GM12865 (cell line): ENCODE measurements around the gene C4orf17.

Source experiments
- DNase-seq: peaks from one replicate; pipeline ENCODE4 v3.0.0; 2010; ENCODE audit warnings: low read depth
- H3K4me3 ChIP-seq: 2 replicates; pipeline ENCODE4 v1.5.1; 2011; ENCODE audit warnings: mild to moderate bottlenecking, low read depth, low read length, control low read depth
- TF ChIP-seq, protein P1 (sequence below): IDR thresholded peaks from 2 replicates; pipeline ENCODE4 v1.5.1; 2011; ENCODE audit warnings: low read length, control low read depth, low read depth, inconsistent platforms; ENCODE audit not compliant: insufficient read depth; ENCODE audit errors: missing control alignments

The C4orf17 gene

GRCh38 chr4:99510721-99511120 lies at the start of gene C4orf17:
C4orf17 (plus strand) TSS chr4:99511021; CDS start chr4:99513082, 2,061 bp downstream.
- no peak within 1 kb of the TSS for H3K4me3 ChIP-seq
- TF ChIP-seq, protein P1, sequence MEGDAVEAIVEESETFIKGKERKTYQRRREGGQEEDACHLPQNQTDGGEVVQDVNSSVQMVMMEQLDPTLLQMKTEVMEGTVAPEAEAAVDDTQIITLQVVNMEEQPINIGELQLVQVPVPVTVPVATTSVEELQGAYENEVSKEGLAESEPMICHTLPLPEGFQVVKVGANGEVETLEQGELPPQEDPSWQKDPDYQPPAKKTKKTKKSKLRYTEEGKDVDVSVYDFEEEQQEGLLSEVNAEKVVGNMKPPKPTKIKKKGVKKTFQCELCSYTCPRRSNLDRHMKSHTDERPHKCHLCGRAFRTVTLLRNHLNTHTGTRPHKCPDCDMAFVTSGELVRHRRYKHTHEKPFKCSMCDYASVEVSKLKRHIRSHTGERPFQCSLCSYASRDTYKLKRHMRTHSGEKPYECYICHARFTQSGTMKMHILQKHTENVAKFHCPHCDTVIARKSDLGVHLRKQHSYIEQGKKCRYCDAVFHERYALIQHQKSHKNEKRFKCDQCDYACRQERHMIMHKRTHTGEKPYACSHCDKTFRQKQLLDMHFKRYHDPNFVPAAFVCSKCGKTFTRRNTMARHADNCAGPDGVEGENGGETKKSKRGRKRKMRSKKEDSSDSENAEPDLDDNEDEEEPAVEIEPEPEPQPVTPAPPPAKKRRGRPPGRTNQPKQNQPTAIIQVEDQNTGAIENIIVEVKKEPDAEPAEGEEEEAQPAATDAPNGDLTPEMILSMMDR, result no peak
- no peak for DNase-seq

- DNase-seq, result no peak
- TF ChIP-seq, protein P1, result no peak
- no peak overlapping the region for H3K4me3 ChIP-seq
Observed at GRCh38 chr4:99461623-99462401, 49.0 kb upstream of the C4orf17 start.

GRCh38 chr4:99462875-99463464 lies 47.9 kb upstream of the C4orf17 start:
- DNase-seq, result peak; percentile 66

DNA sequence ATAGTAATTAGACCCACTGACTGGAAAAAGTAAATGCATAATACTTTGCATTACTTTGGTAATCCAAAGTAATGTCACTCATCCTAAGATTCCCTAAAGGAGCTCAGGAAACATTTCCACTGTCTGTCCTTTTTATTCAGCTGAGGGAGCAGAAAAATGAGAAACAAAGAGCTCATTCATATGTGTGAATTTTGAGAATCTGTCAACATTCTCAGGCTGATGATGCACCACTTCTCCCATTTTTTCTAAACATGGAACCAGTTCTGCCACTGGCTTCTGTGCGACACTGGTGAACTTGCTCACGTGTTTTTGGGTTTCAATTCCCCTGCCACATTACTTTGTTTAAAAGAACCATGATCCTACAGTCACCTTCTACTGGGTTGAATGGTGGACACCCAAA lies 47.3 kb upstream of the C4orf17 start:
- DNase-seq, result no peak
- no peak overlapping the region for H3K4me3 ChIP-seq
- TF ChIP-seq, protein P1, result no peak

More at GRCh38 chr4:99462875-99463464, 47.9 kb upstream of the C4orf17 start:
- no peak overlapping the region for H3K4me3 ChIP-seq
- TF ChIP-seq, protein P1, result peak; percentile 64

DNA sequence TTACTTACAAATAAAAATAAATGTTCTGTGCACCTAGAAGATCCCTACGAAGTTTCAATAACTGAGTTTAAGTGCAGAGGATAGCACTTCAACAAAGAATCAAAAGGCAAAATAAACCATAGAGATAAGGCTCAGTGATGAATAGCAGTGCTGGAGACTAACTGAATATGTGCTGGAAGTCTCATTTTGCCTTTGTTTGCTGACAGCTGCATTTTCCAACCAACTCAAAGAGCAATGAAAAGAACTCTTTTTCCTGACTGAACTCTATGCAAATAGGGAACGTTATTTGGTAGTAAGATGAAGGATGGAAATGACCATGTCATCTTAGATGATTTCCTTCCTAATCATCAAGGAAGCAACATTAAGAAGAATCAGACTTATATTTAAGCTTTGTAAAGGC lies 42.9 kb upstream of the C4orf17 start:
- no peak for DNase-seq
- TF ChIP-seq, protein P1, result no peak
- no peak overlapping the region for H3K4me3 ChIP-seq

DNA sequence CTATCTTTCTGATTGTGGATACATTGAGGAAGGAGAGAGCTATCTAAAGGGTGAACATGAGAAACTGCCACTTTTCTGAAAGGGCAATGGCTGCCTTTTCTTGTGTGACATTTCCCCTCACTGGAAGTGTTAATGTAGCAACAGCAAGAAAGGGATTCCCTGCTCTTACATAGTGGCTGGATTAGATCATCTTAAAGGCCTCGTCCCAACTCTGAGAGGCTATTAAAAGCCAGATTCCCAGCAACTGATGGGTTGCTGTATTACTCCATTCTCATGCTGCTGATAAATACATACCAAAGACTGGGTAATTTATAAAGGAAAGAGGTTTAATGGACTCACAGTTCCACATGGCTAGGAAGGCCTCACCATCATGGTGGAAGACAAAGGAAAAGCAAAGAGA lies 41.9 kb upstream of the C4orf17 start:
- DNase-seq, result no peak
- TF ChIP-seq, protein P1, result no peak
- no peak overlapping the region for H3K4me3 ChIP-seq
